AG09309 (cell line): Measurements from ENCODE around the gene DPP6.

ENCODE experiments used
- DNase-seq: peaks from one replicate; pipeline ENCODE4 v3.0.0-alpha.2; 2010; ENCODE audit warnings: low read depth
- H3K4me3 ChIP-seq: 2 replicates; pipeline ENCODE4 v1.5.1; 2011; ENCODE audit warnings: mild to moderate bottlenecking, low read depth, low read length, moderate library complexity; ENCODE audit not compliant: control insufficient read depth
- CTCF ChIP-seq: IDR thresholded peaks from 2 replicates; pipeline ENCODE4 v1.5.1; 2011; ENCODE audit warnings: mild to moderate bottlenecking, low read depth, low read length, inconsistent platforms; ENCODE audit not compliant: insufficient read depth, control insufficient read depth; ENCODE audit errors: missing control alignments

Gene DPP6

GRCh38 chr7:154679379-154680053 is 627.3 kb downstream of the DPP6 start:
- DNase-seq: no peak
- TF ChIP-seq CTCF: no peak

GRCh38 chr7:154680894-154681659 is 628.9 kb downstream of the DPP6 start:
- DNase-seq: no peak
- no peak overlapping the region for H3K4me3 ChIP-seq

More at GRCh38 chr7:154679379-154680053, 627.3 kb downstream of the DPP6 start:
- no peak overlapping the region for H3K4me3 ChIP-seq

DNA sequence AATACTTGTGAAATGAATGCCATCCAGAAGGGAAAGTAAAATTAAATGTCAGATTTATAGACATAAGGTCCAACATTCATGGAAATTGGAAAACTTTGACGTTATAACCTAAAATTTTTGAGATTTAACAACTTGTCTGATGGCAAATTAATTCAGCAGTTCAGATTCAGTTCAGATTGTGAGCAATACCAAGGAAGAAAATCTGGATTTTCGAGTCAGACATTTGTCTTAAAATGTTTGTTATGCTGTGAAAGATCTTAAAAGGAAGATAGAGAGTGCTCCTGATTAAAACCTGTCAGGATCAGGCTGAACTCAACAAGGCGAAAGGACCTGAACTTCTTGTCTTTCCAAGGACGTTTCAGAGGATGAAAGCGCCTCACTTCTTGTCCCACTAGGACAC is 629.8 kb downstream of the DPP6 start:
- DNase-seq: no peak
- TF ChIP-seq CTCF: no peak

More at GRCh38 chr7:154680894-154681659, 628.9 kb downstream of the DPP6 start:
- no peak for TF ChIP-seq CTCF

DNA sequence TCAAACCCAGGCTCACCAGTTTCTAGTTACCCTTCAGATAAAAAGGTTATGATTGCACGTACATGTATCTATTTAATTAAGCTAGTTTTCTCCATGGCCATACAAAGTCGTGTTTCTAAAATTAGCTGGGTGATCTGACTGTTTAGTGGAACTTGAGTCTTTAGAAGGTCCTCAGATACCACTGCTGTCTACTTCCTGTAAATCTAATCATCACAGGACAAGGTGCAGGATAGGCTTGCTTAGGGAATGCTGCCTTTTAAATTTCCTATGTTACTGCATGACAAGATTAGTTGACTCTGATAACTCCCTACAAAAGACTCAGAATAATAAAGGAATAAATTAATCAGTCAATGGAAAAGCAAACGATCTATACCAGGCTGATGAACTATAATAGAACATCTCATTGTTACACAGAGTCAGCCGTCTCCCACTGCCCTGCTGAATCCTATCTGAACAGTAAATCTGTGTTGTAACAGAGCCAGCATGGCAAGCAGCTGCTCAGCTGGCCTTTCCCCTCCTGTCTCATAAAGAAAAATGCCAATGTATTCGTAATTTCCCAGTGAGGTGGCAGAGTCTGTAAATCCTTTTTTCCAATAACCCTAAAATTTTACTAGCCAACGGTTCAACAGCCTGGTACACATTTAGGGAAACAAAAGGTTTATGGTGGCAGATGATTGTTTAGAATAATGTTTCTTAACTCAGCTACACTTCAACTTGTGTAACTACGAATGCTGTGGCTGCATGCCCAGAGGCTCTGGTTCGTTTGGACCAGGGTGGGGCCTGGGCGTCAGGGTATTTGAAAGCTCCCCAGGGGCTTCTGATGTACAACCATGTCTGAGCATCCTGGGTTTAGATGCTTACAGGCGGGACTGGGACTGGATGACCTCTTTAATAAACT is 632.7 kb downstream of the DPP6 start:
- TF ChIP-seq CTCF: no peak
- H3K4me3 ChIP-seq: no peak overlapping the region
- DNase-seq: no peak

More for the DNA sequence above, 629.8 kb downstream of the DPP6 start:
- H3K4me3 ChIP-seq: no peak overlapping the region

- DNase-seq: no peak
- no peak for TF ChIP-seq CTCF
- no peak overlapping the region for H3K4me3 ChIP-seq
Measured at GRCh38 chr7:154685564-154685901, 633.3 kb downstream of the DPP6 start.

DNA sequence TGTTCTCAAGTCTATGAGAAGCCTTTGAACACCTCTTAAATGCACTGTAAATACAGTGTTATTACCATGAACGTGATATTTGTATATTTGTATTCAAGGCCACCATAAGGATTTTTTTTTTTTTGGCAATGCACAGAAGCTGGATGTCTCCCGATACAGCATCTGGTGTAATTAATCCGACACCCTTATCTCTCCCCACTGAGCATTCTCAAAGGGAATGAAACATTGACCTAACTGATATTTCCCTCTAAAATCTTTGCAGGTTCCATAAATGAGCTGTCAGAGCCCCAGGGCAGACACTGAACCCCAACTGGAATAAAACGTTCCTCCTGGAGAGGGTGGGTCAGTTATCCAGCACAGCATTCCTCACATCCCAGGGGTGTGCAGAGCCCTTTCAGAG is 634.1 kb downstream of the DPP6 start:
- no peak for TF ChIP-seq CTCF
- H3K4me3 ChIP-seq: no peak overlapping the region
- no peak for DNase-seq
